ENCODE data around the gene CYP2A6. TPM values are rescaled to one million over a fixed set of nuclear protein-coding genes. Genes with fewer than 3 reads are reported as not detected.

The CYP2A6 gene
- total RNA-seq, 1 experiment from 2014 or later, result 0.28 TPM

GRCh38 chr19:40800997-40801377 lies 49.3 kb downstream of the CYP2A6 start:
- Mint-ChIP-seq H3K27me3 (ENCODE audit: low read depth) (no peaks in the 10 kb centered on the region; the same call in none of the 2 replicates), H3K27ac (peak overlapping the region in 1 of 3 experiments; percentile 74; a peak in 1 of 7 replicates)
- no CpG with 5 or more reads among the region's 27 CpGs for WGBS (ENCODE audit: extremely low coverage, insufficient read length, low lambda C conversion rate)

More at GRCh38 chr19:40800997-40801377, 49.3 kb downstream of the CYP2A6 start:
- Histone ChIP-seq H3K79me2 (ENCODE audit: insufficient read depth, low read length) (peaks cover 22% of the 10 kb centered on the region; the same call in 1 of the 2 replicates), H3K4ac (ENCODE audit: low read depth, low read length) (no peak overlapping the region), H4K91ac (ENCODE audit: insufficient read length, low read depth, low read length) (no peak overlapping the region), H3K56ac (ENCODE audit: insufficient read length, low read depth, low read length) (no peak overlapping the region), H4K20me1 (ENCODE audit: control insufficient read depth, insufficient read depth, insufficient read length) (peaks cover 2% of the 10 kb centered on the region), H3K4me1 (ENCODE audit: insufficient read depth, low read length) (peaks cover 9% of the 10 kb centered on the region), H2BK12ac (ENCODE audit: insufficient read length, low read depth, low read length) (no peak overlapping the region), H2BK15ac (ENCODE audit: low read depth, low read length) (no peak overlapping the region), H2BK20ac (ENCODE audit: low read depth, low read length, poor library complexity, severe bottlenecking) (no peak overlapping the region), H4K8ac (replicated peaks; ENCODE audit: insufficient read length, low read depth, low read length) (no peak overlapping the region), H3K18ac (ENCODE audit: insufficient read length, low read depth, low read length) (no peak overlapping the region), H2AK5ac (ENCODE audit: insufficient read length, low read length) (no peak overlapping the region), H3T11ph (ENCODE audit: low read length) (no peak overlapping the region), H2BK120ac (ENCODE audit: low read depth, low read length, poor library complexity, severe bottlenecking) (no peak overlapping the region), H2AFZ (ENCODE audit: low read length) (no peak overlapping the region), H3K9me3 (ENCODE audit: control insufficient read depth, low read depth, low read length) (no peaks in the 10 kb centered on the region), H2BK5ac (ENCODE audit: insufficient read length, low read length) (no peak overlapping the region), H3K4me2 (ENCODE audit: insufficient read depth, insufficient read length, low read length) (no peak overlapping the region), H3K23me2 (ENCODE audit: insufficient read length, low read depth, low read length, poor library complexity, severe bottlenecking) (peaks cover 9% of the 10 kb centered on the region), H3K23ac (ENCODE audit: insufficient read length, low read depth, low read length) (no peak overlapping the region), H3K79me1 (ENCODE audit: insufficient read depth, low read depth, low read length, poor library complexity, severe bottlenecking) (peaks cover 8% of the 10 kb centered on the region), H3K14ac (ENCODE audit: insufficient read depth, low read length) (no peak overlapping the region; the same call in 1 of the 2 replicates), H4K5ac (ENCODE audit: insufficient read length, low read depth, low read length) (no peak overlapping the region), H3K27me3 (ENCODE audit: insufficient read depth, low read length) (no peaks in the 10 kb centered on the region), H3K9ac (ENCODE audit: extremely low read depth, insufficient read length, low read length) (no peak overlapping the region), H3K27ac (ENCODE audit: insufficient read length, low read depth, low read length) (no peak overlapping the region)
- Mint-ChIP-seq H3K4me1 (peaks cover 50 to 64% of the 10 kb centered on the region in 2 experiments), H3K9me3 (no peaks in the 10 kb centered on the region; a peak in 2 of 5 replicates), H3K4me3 (peak overlapping the region; percentile 93 to 96; a peak in 3 of 5 replicates), H3K36me3 (ENCODE audit: insufficient read depth in 1 of 3, low read depth in 3 of 3) (peaks cover 21 to 49% (median 46%) of the 10 kb centered on the region in 3 experiments; a peak in 6 of 7 replicates)
- DNase-seq, result no peak
- TF ChIP-seq CTCF (conservative IDR thresholded peaks at IDR 0.05), result no peak
